GM19043 (cell line): ENCODE results near the gene MACO1.
"Not testable (repeated sequence)": the region's sequence is repeated elsewhere in the genome, so short reads cannot be mapped to it uniquely, and the experiment has no call there.

Source experiments
- ATAC-seq: cut with Tn5 transposase; IDR thresholded peaks from one replicate; pipeline ENCODE4 v1.9.1; 2021; ENCODE audit warnings: low read depth; ENCODE audit not compliant: unreplicated experiment

Gene MACO1

GRCh38 chr1:25450891-25451290, 20.2 kb downstream of the MACO1 start:
- no peak for ATAC-seq

GRCh38 chr1:25451908-25452307, 21.2 kb downstream of the MACO1 start:
- no peak for ATAC-seq

- no peak for ATAC-seq
Observed at GRCh38 chr1:25456502-25456901, 25.8 kb downstream of the MACO1 start.

GRCh38 chr1:25458541-25459298, 28.0 kb downstream of the MACO1 start:
- no peak for ATAC-seq

DNA sequence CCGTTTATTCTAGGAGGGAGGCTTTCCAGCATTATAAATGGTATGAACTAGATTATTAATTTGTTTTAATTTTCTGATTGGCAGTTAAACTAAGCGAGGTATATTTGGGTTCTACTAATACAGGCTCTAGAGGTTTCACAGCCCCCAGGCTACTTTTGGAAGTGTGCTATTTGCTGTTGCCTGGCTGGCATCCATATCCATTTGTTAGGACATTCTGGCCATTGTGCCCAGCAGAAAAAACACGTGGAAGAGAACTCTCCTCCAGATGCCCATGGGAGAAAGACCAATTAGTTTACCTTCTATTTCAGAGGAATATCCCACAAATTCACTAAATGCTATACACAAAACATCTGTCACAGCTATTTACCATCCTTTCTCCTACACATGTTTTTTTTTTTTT, 29.3 kb downstream of the MACO1 start:
- ATAC-seq = no peak

DNA sequence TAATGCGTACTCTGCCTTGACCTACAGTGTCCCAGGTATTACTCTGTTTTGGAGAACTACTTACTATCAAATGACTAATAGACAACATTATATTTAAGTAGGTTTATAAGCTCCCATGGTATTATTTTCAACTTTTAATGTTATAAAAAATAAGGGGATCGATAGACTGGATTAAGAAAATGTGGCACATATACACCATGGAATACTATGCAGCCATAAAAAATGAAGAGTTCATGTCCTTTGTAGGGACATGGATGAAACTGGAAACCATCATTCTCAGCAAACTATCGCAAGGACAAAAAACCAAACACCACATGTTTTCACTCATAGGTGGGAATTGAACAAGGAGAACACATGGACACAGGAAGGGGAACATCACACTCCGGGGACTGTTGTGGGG, 30.1 kb downstream of the MACO1 start:
- not testable (repeated sequence) for ATAC-seq

GRCh38 chr1:25461849-25462248, 31.2 kb downstream of the MACO1 start:
- no peak for ATAC-seq

GRCh38 chr1:25462732-25463131, 32.0 kb downstream of the MACO1 start:
- no peak for ATAC-seq

GRCh38 chr1:25467193-25467592, 36.5 kb downstream of the MACO1 start:
- ATAC-seq = no peak

DNA sequence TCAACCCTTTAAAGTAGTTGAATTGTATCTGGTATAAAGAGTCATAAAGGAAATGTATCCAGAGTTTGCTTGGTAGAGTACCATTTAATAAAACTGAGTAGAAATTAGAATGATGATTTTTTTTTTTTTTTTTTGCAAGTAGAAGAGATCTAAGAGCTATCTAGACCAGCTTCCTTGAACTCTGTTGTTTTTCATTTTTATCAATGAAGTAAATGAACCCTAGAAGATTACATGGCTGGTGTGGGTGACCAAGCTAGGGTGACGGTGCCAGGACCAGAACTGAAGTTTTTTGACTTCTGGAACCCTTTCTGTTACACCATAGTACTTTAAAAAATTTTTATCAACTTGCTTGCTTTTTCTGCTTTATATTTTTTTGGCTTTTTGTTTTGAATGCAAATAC, 36.9 kb downstream of the MACO1 start:
- no peak for ATAC-seq

DNA sequence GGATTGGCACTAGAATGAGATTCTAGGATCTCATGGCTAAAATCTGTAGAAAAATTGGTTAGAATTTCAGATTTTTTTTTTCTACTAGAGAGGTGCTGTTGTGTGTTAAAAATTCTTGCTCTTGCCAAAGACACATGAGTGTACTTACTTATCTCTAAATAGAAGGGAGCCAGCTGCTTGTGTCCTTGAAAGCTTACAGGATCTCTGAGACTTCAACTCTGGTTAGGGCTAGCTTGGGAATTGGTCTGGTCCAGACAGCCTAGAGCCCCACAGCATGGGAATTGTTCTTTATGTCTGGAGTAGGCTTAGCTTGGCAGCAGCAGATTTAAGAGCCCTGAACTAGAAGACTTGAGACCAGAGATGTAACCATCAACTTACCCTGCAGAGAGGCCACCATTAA, 37.3 kb downstream of the MACO1 start:
- ATAC-seq = no peak

DNA sequence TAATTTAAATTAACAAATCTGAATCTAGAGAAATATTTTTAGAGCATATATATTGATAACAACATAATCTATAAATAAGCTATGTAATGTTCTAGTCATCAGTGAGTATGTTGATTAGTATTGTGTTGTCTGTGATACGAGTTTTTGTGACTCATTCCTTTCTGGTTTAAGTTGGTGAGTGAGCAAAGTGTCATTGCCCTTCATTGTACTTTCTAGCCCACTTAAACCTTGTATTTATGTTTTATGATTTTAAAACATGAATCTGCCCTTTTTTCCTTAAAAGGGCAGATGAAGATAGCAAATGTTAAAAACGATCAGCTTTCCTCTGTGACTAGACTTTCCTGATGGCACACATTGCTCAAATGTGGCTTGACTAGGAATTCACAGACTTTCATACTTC, 38.5 kb downstream of the MACO1 start:
- ATAC-seq = no peak

GRCh38 chr1:25472471-25472870, 41.8 kb downstream of the MACO1 start:
- ATAC-seq = no peak

- no peak for ATAC-seq
Observed at GRCh38 chr1:25473653-25474225, 43.0 kb downstream of the MACO1 start.

DNA sequence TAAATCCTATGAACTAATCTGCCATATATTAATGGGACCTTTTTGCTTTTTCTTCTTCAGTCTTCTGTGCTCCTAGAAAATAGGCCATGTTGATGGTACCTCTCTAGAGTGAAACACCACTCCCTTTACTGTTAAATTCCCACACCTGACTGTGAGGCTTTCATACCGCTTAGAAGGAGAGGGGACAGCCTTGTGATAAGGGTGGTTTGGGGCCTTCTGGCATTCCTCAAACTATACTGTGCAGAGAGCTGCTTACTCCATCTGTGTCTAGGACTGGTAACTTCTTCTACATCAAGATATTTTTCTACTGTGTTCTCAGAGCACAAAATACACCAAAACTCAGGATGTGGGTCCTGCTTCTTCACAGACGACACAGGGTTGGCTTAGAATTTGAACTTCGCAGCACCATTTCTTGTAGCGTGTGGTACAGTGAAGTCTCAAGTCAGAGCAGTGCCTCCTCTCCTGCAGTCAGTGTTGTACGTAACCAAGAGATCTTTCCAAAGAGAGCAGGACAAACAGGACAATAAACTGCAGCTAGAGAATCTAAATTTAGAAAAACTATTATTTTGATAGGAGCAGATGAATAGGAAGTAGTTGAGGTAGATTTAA, 43.8 kb downstream of the MACO1 start:
- no peak for ATAC-seq

GRCh38 chr1:25476186-25477097, 45.7 kb downstream of the MACO1 start:
- no peak for ATAC-seq

- ATAC-seq = no peak
Observed at GRCh38 chr1:25477448-25478034, 46.8 kb downstream of the MACO1 start.

- no peak for ATAC-seq
Observed at GRCh38 chr1:25478633-25479032, 47.9 kb downstream of the MACO1 start.

- ATAC-seq = no peak
Observed at GRCh38 chr1:25481625-25482024, 50.9 kb downstream of the MACO1 start.

- no peak for ATAC-seq
Observed at GRCh38 chr1:25482211-25482610, 51.5 kb downstream of the MACO1 start.

DNA sequence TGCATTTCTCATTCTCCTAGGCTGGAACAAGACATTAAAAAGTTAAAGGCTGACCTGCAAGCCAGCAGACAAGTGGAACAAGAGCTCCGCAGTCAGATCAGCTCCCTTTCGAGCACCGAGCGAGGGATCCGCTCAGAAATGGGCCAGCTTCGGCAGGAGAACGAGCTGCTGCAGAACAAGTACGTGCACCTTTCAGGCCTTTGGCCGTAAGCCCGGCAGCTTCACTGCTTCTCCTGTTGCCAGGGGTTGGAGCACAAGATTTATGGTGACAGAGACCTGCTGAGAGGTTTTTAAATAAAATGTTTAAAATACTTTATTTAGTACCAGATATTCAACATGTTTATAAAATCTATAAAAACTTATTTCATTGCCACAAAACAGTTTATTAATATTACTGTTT, 53.4 kb downstream of the MACO1 start:
- no peak for ATAC-seq
